Trophoblast cell (in vitro differentiated cells and primary cell): Measurements from ENCODE around the gene POU2AF1.
A peak's percentile ranks its signal among the peaks of the same experiment; 100 is the strongest.

Source experiments
- DNase-seq, 2 donors: peaks; one replicate each; pipeline ENCODE4 v3.0.0-alpha.2; 2016
- H2AFZ ChIP-seq: 2 replicates; pipeline ENCODE4 v1.6.1; 2013; ENCODE audit warnings: low read length, moderate library complexity, mild to moderate bottlenecking; ENCODE audit not compliant: insufficient read depth, poor library complexity
- H2AK5ac ChIP-seq: 2 replicates; pipeline ENCODE4 v1.6.1; 2013; ENCODE audit warnings: mild to moderate bottlenecking, low read length
- H2BK120ac ChIP-seq: 2 replicates; pipeline ENCODE4 v1.6.1; 2013; ENCODE audit warnings: low read length, mild to moderate bottlenecking, moderate library complexity; ENCODE audit not compliant: insufficient read depth, poor library complexity
- H2BK12ac ChIP-seq: 2 replicates; pipeline ENCODE4 v1.6.1; 2013; ENCODE audit warnings: mild to moderate bottlenecking, low read length, moderate library complexity
- H2BK5ac ChIP-seq: 2 replicates; pipeline ENCODE4 v1.6.1; 2013; ENCODE audit warnings: low read length, low read depth, moderate library complexity, mild to moderate bottlenecking; ENCODE audit not compliant: poor library complexity
- H3K14ac ChIP-seq: 2 replicates; pipeline ENCODE4 v1.6.1; 2013; ENCODE audit warnings: mild to moderate bottlenecking, low read length
- H3K18ac ChIP-seq: 2 replicates; pipeline ENCODE4 v1.6.1; 2013; ENCODE audit warnings: mild to moderate bottlenecking, low read length
- H3K23ac ChIP-seq: 2 replicates; pipeline ENCODE4 v1.6.1; 2013; ENCODE audit warnings: low read length
- H3K27ac ChIP-seq: 2 replicates; pipeline ENCODE4 v1.5.1; 2013; ENCODE audit warnings: low read depth, mild to moderate bottlenecking, inconsistent platforms, low read length, moderate library complexity
- H3K27me3 ChIP-seq: 2 replicates; pipeline ENCODE4 v1.6.1; 2013; ENCODE audit warnings: inconsistent platforms, mild to moderate bottlenecking, low read length, moderate library complexity; ENCODE audit not compliant: insufficient read depth
- H3K36me3 ChIP-seq, 2 experiments: 1 replicate in 1 of 2; 2 replicates in 1 of 2; pipeline ENCODE4 v1.6.1; 2013; ENCODE audit warnings: low read length in 2 of 2, mild to moderate bottlenecking in 2 of 2, moderate library complexity in 1 of 2; ENCODE audit not compliant: insufficient read depth in 2 of 2, control insufficient read depth in 1 of 2
- H3K4ac ChIP-seq: 2 replicates; pipeline ENCODE4 v1.6.1; 2013; ENCODE audit warnings: low read depth, mild to moderate bottlenecking, low read length, moderate library complexity
- H3K4me1 ChIP-seq, 2 experiments: 1 replicate in 1 of 2; 2 replicates in 1 of 2; pipeline ENCODE4 v1.6.1; 2013; ENCODE audit warnings: low read length in 2 of 2, mild to moderate bottlenecking in 2 of 2, moderate library complexity in 1 of 2; ENCODE audit not compliant: insufficient read depth in 2 of 2, control insufficient read depth in 1 of 2
- H3K4me2 ChIP-seq: 2 replicates; pipeline ENCODE4 v1.6.1; 2013; ENCODE audit warnings: inconsistent platforms, mild to moderate bottlenecking, low read length, moderate library complexity
- H3K4me3 ChIP-seq: 2 replicates; pipeline ENCODE4 v1.5.1; 2013; ENCODE audit warnings: mild to moderate bottlenecking, low read depth, low read length, inconsistent platforms
- H3K79me1 ChIP-seq: one replicate; pipeline ENCODE4 v1.6.1; 2013; ENCODE audit warnings: low read length
- H3K79me2 ChIP-seq: 2 replicates; pipeline ENCODE4 v1.6.1; 2013; ENCODE audit warnings: low read length, mild to moderate bottlenecking; ENCODE audit not compliant: control insufficient read depth, insufficient read depth, poor library complexity
- H3K9ac ChIP-seq: 2 replicates; pipeline ENCODE4 v1.6.1; 2013; ENCODE audit warnings: mild to moderate bottlenecking, low read length
- H3K9me3 ChIP-seq: 2 replicates; pipeline ENCODE4 v1.6.1; 2013; ENCODE audit warnings: low read depth, mild to moderate bottlenecking, control low read depth, inconsistent platforms, low read length; ENCODE audit not compliant: insufficient read depth
- H4K12ac ChIP-seq: 2 replicates; pipeline ENCODE4 v1.6.1; 2013; ENCODE audit warnings: low read depth, mild to moderate bottlenecking, low read length, moderate library complexity
- H4K8ac ChIP-seq: 2 replicates; pipeline ENCODE4 v1.6.1; 2013; ENCODE audit warnings: low read depth, mild to moderate bottlenecking, low read length, moderate library complexity
- H4K91ac ChIP-seq: one replicate; pipeline ENCODE4 v1.6.1; 2013; ENCODE audit warnings: low read depth, mild to moderate bottlenecking, low read length, moderate library complexity
- WGBS: extraction: QIAGEN DNeasy Blood & Tissue Kit; methylation state at CpG from one replicate; pipeline ENCODE4 v1.1.7; 2013; ENCODE audit warnings: missing lambda C conversion rate; ENCODE audit not compliant: insufficient read length, insufficient coverage; ENCODE audit errors: extremely low coverage; 5-methylcytosine and 5-hydroxymethylcytosine counted together

Gene POU2AF1

GRCh38 chr11:111309215-111309915 lies 69.7 kb downstream of the POU2AF1 start:
- Histone ChIP-seq H3K27me3 (no peaks in the 10 kb centered on the region), H2BK120ac (no peak overlapping the region), H4K12ac (no peak overlapping the region), H3K4me2 (no peak overlapping the region), H3K79me2 (no peaks in the 10 kb centered on the region), H3K23ac (no peak overlapping the region), H3K4me3 (no peak overlapping the region), H2BK12ac (no peak overlapping the region), H3K9me3 (peaks cover 1% of the 10 kb centered on the region), H4K91ac (no peak overlapping the region), H2AK5ac (no peak overlapping the region), H3K4me1 (no peaks in the 10 kb centered on the region), H3K18ac (no peak overlapping the region), H2BK5ac (no peak overlapping the region), H3K36me3 (no peaks in the 10 kb centered on the region), H3K4ac (no peak overlapping the region), H2AFZ (no peak overlapping the region), H3K27ac (no peak overlapping the region), H3K9ac (no peak overlapping the region), H3K14ac (no peak overlapping the region), H4K8ac (no peak overlapping the region), H3K79me1 (peaks cover 2% of the 10 kb centered on the region)
- no CpG with 5 or more reads among the region's 5 CpGs for WGBS
- no peak for DNase-seq

GRCh38 chr11:111308140-111308539 lies 70.9 kb downstream of the POU2AF1 start:
- H4K8ac ChIP-seq = no peak overlapping the region
- H3K4me2 ChIP-seq = no peak overlapping the region

GRCh38 chr11:111307472-111308108 lies 71.5 kb downstream of the POU2AF1 start:
- peak overlapping the region; percentile 56 for H3K9ac ChIP-seq
- H3K4ac ChIP-seq = no peak overlapping the region
- H3K4me1 ChIP-seq = no peaks in the 10 kb centered on the region
- no peak overlapping the region for H3K27ac ChIP-seq
- H3K4me3 ChIP-seq = no peak overlapping the region
- H4K8ac ChIP-seq = no peak overlapping the region
- no peaks in the 10 kb centered on the region for H3K79me2 ChIP-seq
- peaks cover 1% of the 10 kb centered on the region for H3K9me3 ChIP-seq
- no peak overlapping the region for H3K23ac ChIP-seq
- no peak overlapping the region for H3K4me2 ChIP-seq
- no peak overlapping the region for H2BK5ac ChIP-seq
- no peaks in the 10 kb centered on the region for H3K27me3 ChIP-seq
- H2AFZ ChIP-seq = no peak overlapping the region
- no peak overlapping the region for H2BK120ac ChIP-seq
- no peak overlapping the region for H2BK12ac ChIP-seq
- H2AK5ac ChIP-seq = no peak overlapping the region
- no peak for DNase-seq
- no peak overlapping the region for H3K14ac ChIP-seq
- no CpG with 5 or more reads among the region's 3 CpGs for whole genome bisulfite sequencing
- peaks cover 2% of the 10 kb centered on the region for H3K79me1 ChIP-seq
- no peak overlapping the region for H4K12ac ChIP-seq
- no peak overlapping the region for H3K18ac ChIP-seq
- no peaks in the 10 kb centered on the region for H3K36me3 ChIP-seq
- H4K91ac ChIP-seq = no peak overlapping the region

More at GRCh38 chr11:111308140-111308539, 70.9 kb downstream of the POU2AF1 start:
- Histone ChIP-seq H4K12ac (no peak overlapping the region), H3K14ac (no peak overlapping the region), H2AK5ac (no peak overlapping the region), H3K9me3 (peaks cover 1% of the 10 kb centered on the region), H3K79me2 (no peaks in the 10 kb centered on the region), H3K4me3 (no peak overlapping the region), H3K4me1 (no peaks in the 10 kb centered on the region), H2BK5ac (no peak overlapping the region), H2AFZ (no peak overlapping the region), H3K9ac (no peak overlapping the region), H3K36me3 (no peaks in the 10 kb centered on the region), H2BK120ac (no peak overlapping the region), H4K91ac (no peak overlapping the region), H3K27ac (no peak overlapping the region), H3K23ac (no peak overlapping the region), H3K18ac (no peak overlapping the region), H3K79me1 (peaks cover 2% of the 10 kb centered on the region), H3K27me3 (no peaks in the 10 kb centered on the region), H3K4ac (no peak overlapping the region), H2BK12ac (no peak overlapping the region)
- no CpG with 5 or more reads among the region's 7 CpGs for WGBS
- DNase-seq = no peak

GRCh38 chr11:111306321-111306720 lies 72.8 kb downstream of the POU2AF1 start:
- no CpG with 5 or more reads among the region's 5 CpGs for WGBS

More at GRCh38 chr11:111306321-111306720, 72.8 kb downstream of the POU2AF1 start:
- Histone ChIP-seq H2BK120ac (no peak overlapping the region), H3K4me2 (no peak overlapping the region), H4K91ac (no peak overlapping the region), H3K9ac (no peak overlapping the region), H3K9me3 (peaks cover 1% of the 10 kb centered on the region), H2AFZ (no peak overlapping the region), H3K14ac (no peak overlapping the region), H2AK5ac (no peak overlapping the region), H3K18ac (no peak overlapping the region), H3K27ac (no peak overlapping the region), H3K27me3 (no peaks in the 10 kb centered on the region), H4K12ac (no peak overlapping the region), H3K23ac (no peak overlapping the region), H3K4me1 (no peaks in the 10 kb centered on the region), H3K4ac (no peak overlapping the region), H2BK5ac (no peak overlapping the region), H4K8ac (no peak overlapping the region), H3K4me3 (no peak overlapping the region), H2BK12ac (no peak overlapping the region), H3K36me3 (no peaks in the 10 kb centered on the region), H3K79me1 (peaks cover 2% of the 10 kb centered on the region), H3K79me2 (no peaks in the 10 kb centered on the region)
- DNase-seq = no peak
